HepG2 (cell line): ENCODE data around the gene SYVN1. TPM values are rescaled to one million over a fixed set of nuclear protein-coding genes. Genes with fewer than 3 reads are reported as not detected.

Experiments used
- CREB1 ChIP-seq, 2 experiments: fragments of 450-650 bp in 1 of 2; IDR thresholded peaks; 2 replicates each; pipeline ENCODE4 v1.6.1; 2016 to 2017; ENCODE audit warnings: control low read depth in 1 of 2, mild to moderate bottlenecking in 1 of 2, missing compliant biosample characterization in 1 of 2, missing genetic modification characterization in 1 of 2
- FOSL2 ChIP-seq: sonication (generic); formaldehyde crosslinking; IDR thresholded peaks from 2 replicates; pipeline ENCODE4 v1.4.0; 2020; ENCODE audit warnings: missing genetic modification reagents
- FOXC1 ChIP-seq: sonication (generic); formaldehyde crosslinking; IDR thresholded peaks from 2 replicates; pipeline ENCODE4 v1.8.0; 2022; ENCODE audit warnings: mild to moderate bottlenecking, missing genetic modification reagents, borderline replicate concordance
- TGIF2 ChIP-seq: IDR thresholded peaks from 2 replicates; pipeline ENCODE4 v1.6.1; 2016; ENCODE audit warnings: control low read depth, missing compliant biosample characterization
- TOPORS ChIP-seq: sonication (generic); formaldehyde crosslinking; IDR thresholded peaks from 2 replicates; pipeline ENCODE4 v1.8.0; 2023; ENCODE audit warnings: mild to moderate bottlenecking, missing genetic modification reagents
- ZFX ChIP-seq: sonication (generic); formaldehyde crosslinking; IDR thresholded peaks from 2 replicates; pipeline ENCODE4 v1.4.0; 2020; ENCODE audit warnings: mild to moderate bottlenecking, low read depth, missing genetic modification reagents, moderate library complexity
- ZNF274 ChIP-seq: sonication (generic); formaldehyde crosslinking; IDR thresholded peaks from 2 replicates; pipeline ENCODE4 v1.5.1; 2020; ENCODE audit warnings: mild to moderate bottlenecking, missing genetic modification reagents
- ZNF33A ChIP-seq: sonication (generic); formaldehyde crosslinking; IDR thresholded peaks from 2 replicates; pipeline ENCODE4 v1.5.1; 2020; ENCODE audit warnings: missing genetic modification reagents, mild to moderate bottlenecking, moderate library complexity, borderline replicate concordance
- ZNF556 ChIP-seq: sonication (generic); formaldehyde crosslinking; IDR thresholded peaks from 2 replicates; pipeline ENCODE4 v1.4.0; 2020; ENCODE audit warnings: mild to moderate bottlenecking, missing genetic modification reagents, borderline replicate concordance
- ZNF570 ChIP-seq: sonication (generic); formaldehyde crosslinking; IDR thresholded peaks from 2 replicates; pipeline ENCODE4 v1.4.0; 2020; ENCODE audit warnings: mild to moderate bottlenecking, missing genetic modification reagents, borderline replicate concordance
- polyA plus RNA-seq, 8 experiments: library from polyadenylated mRNA; depleted of rRNA in 3 of 8; stranded (reverse) in 7 of 8; unstranded in 1 of 8; fragments of >200 nt; fragmentation: Illumina TruSeq in 4 of 8; extraction: Trizol in 4 of 8; gene quantifications; 2 replicates each; pipeline versions ENCODE4 v1.2.1 to v1.2.3, GENCODE V29; 2011 to 2016; ENCODE audit warnings: low read depth in 4 of 8, missing spikeins in 1 of 8, mixed read lengths in 1 of 8; ENCODE audit not compliant: insufficient read depth in 1 of 8
- total RNA-seq, 5 experiments: library from RNA; depleted of rRNA; stranded (reverse); fragments of >200 nt; fragmentation: Illumina TruSeq; extraction: Trizol; gene quantifications; 2 replicates each; pipeline ENCODE4 v1.2.3, GENCODE V29; 2016; ENCODE audit warnings: low read depth in 1 of 5
- TF ChIP-seq, protein P1 (sequence below): sonication (generic); formaldehyde crosslinking; IDR thresholded peaks from 2 replicates; pipeline ENCODE4 v1.5.0; 2020; ENCODE audit warnings: missing genetic modification reagents
- TF ChIP-seq, protein P2 (sequence below): sonication (generic); formaldehyde crosslinking; IDR thresholded peaks from 2 replicates; pipeline ENCODE4 v1.4.0; 2020; ENCODE audit warnings: mild to moderate bottlenecking, low read depth, missing genetic modification reagents
- TF ChIP-seq, protein P3 (sequence below): sonication (generic); formaldehyde crosslinking; IDR thresholded peaks from 2 replicates; pipeline ENCODE4 v1.8.1; 2023; ENCODE audit warnings: missing genetic modification reagents, mild to moderate bottlenecking, borderline replicate concordance
- TF ChIP-seq, protein P4 (sequence below): sonication (generic); formaldehyde crosslinking; IDR thresholded peaks from 2 replicates; pipeline ENCODE4 v1.5.1; 2020; ENCODE audit warnings: missing genetic modification reagents, mild to moderate bottlenecking, borderline replicate concordance
- TF ChIP-seq, protein P5 (sequence below): sonication (generic); formaldehyde crosslinking; IDR thresholded peaks from 2 replicates; pipeline ENCODE4 v1.5.0; 2020; ENCODE audit warnings: missing genetic modification reagents

Gene SYVN1
- total and polyA plus RNA-seq, 2 of the 13 experiments (the other 11 are each of a cell fraction or from before 2014, with no cell fraction given): 10.3 to 22.5 TPM

DNA sequence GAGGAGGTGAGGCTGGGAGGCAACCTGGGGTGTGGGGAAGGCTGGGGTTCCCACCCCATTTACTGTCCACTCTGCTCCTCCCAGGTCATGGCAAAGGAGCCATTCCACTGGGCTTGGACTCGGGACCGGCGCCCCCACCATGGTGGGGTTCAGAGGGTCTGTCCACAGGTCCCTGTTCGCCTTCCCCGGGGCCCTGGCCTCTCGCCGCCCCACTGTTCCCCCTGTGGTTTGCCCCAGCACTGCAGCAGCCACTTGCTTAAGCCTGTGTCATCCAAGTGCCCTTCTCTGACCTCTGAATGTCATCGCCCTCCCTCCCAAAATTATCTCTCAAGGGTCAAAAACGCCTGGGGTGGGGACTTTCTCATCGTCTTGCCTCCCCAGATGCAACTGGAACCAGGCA lies 38.3 kb upstream of the SYVN1 start (continued):
- TF ChIP-seq, protein P1, sequence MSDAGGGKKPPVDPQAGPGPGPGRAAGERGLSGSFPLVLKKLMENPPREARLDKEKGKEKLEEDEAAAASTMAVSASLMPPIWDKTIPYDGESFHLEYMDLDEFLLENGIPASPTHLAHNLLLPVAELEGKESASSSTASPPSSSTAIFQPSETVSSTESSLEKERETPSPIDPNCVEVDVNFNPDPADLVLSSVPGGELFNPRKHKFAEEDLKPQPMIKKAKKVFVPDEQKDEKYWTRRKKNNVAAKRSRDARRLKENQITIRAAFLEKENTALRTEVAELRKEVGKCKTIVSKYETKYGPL (CRISPR knock-in tag): no peak
- TF ChIP-seq TOPORS (CRISPR knock-in tag) (no peak), TGIF2 (CRISPR knock-in tag) (no peak), ZNF570 (CRISPR knock-in tag) (no peak), ZNF274 (CRISPR knock-in tag) (no peak), CREB1 (IDR thresholded peaks at IDR 0.05) (no peak), CREB1 (CRISPR knock-in tag; IDR thresholded peaks at IDR 0.05) (no peak), ZNF556 (CRISPR knock-in tag) (no peak), ZFX (CRISPR knock-in tag) (no peak), FOXC1 (CRISPR knock-in tag) (no peak), FOSL2 (no peak), ZNF33A (CRISPR knock-in tag) (no peak)
- TF ChIP-seq, protein P2, sequence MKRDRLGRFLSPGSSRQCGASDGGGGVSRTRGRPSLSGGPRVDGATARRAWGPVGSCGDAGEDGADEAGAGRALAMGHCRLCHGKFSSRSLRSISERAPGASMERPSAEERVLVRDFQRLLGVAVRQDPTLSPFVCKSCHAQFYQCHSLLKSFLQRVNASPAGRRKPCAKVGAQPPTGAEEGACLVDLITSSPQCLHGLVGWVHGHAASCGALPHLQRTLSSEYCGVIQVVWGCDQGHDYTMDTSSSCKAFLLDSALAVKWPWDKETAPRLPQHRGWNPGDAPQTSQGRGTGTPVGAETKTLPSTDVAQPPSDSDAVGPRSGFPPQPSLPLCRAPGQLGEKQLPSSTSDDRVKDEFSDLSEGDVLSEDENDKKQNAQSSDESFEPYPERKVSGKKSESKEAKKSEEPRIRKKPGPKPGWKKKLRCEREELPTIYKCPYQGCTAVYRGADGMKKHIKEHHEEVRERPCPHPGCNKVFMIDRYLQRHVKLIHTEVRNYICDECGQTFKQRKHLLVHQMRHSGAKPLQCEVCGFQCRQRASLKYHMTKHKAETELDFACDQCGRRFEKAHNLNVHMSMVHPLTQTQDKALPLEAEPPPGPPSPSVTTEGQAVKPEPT (CRISPR knock-in tag): no peak
- TF ChIP-seq, protein P3, sequence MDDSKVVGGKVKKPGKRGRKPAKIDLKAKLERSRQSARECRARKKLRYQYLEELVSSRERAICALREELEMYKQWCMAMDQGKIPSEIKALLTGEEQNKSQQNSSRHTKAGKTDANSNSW (CRISPR knock-in tag): no peak
- TF ChIP-seq, protein P4, sequence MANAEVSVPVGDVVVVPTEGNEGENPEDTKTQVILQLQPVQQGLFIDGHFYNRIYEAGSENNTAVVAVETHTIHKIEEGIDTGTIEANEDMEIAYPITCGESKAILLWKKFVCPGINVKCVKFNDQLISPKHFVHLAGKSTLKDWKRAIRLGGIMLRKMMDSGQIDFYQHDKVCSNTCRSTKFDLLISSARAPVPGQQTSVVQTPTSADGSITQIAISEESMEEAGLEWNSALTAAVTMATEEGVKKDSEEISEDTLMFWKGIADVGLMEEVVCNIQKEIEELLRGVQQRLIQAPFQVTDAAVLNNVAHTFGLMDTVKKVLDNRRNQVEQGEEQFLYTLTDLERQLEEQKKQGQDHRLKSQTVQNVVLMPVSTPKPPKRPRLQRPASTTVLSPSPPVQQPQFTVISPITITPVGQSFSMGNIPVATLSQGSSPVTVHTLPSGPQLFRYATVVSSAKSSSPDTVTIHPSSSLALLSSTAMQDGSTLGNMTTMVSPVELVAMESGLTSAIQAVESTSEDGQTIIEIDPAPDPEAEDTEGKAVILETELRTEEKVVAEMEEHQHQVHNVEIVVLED: no peak
- TF ChIP-seq, protein P5, sequence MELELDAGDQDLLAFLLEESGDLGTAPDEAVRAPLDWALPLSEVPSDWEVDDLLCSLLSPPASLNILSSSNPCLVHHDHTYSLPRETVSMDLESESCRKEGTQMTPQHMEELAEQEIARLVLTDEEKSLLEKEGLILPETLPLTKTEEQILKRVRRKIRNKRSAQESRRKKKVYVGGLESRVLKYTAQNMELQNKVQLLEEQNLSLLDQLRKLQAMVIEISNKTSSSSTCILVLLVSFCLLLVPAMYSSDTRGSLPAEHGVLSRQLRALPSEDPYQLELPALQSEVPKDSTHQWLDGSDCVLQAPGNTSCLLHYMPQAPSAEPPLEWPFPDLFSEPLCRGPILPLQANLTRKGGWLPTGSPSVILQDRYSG (CRISPR knock-in tag): no peak
